ENCODE measurements around the gene DNASE1L3. TPM values are rescaled to one million over a fixed set of nuclear protein-coding genes. Genes with fewer than 3 reads are reported as not detected.

DNASE1L3 gene
- total and polyA plus RNA-seq, 2 experiments from 2014 or later = not detected

GRCh38 chr3:58179235-58180098 is 31.3 kb downstream of the DNASE1L3 start:
- Histone ChIP-seq H3K27ac (no peak overlapping the region), H3K4me3 (no peak overlapping the region), H3K9me2 (ENCODE audit: insufficient read depth) (no peaks in the 10 kb centered on the region), H3K4me1 (ENCODE audit: insufficient read depth) (peaks cover 6% of the 10 kb centered on the region; the same call in 1 of the 2 replicates), H3K79me2 (ENCODE audit: insufficient read depth) (no peaks in the 10 kb centered on the region), H3K4me2 (ENCODE audit: unreplicated experiment) (no peak overlapping the region), H4K20me1 (ENCODE audit: insufficient read depth) (no peaks in the 10 kb centered on the region), H3K27me3 (replicated peaks; ENCODE audit: insufficient read depth) (no peaks in the 10 kb centered on the region), H3K9ac (no peak overlapping the region), H3F3A (ENCODE audit: insufficient read depth) (peaks cover 15% of the 10 kb centered on the region), H3K9me3 (ENCODE audit: low read depth) (no peaks in the 10 kb centered on the region), H3K36me3 (ENCODE audit: low read depth) (no peaks in the 10 kb centered on the region), H2AFZ (no peak overlapping the region)
- in situ Hi-C loops (cut with MboI) = no loop called here
- no peak for DNase-seq
- WGBS, 2 experiments (ENCODE audit: low coverage in 1 of 2, low lambda C conversion rate in 2 of 2, missing lambda C conversion rate in 2 of 2) = 72 to 82% methylated on average over 13 of the region's 13 CpGs
- no peak for TF ChIP-seq EZH2 (IDR thresholded peaks at IDR 0.05; ENCODE audit: insufficient read depth, poor library complexity, severe bottlenecking)
- no peak for TF ChIP-seq EZH2phosphoT487 (IDR thresholded peaks at IDR 0.05; ENCODE audit: insufficient read depth, low read depth)

- H3K4me1 ChIP-seq (ENCODE audit: insufficient read depth) = peaks cover 6% of the 10 kb centered on the region; the same call in 1 of the 2 replicates
- no peaks in the 10 kb centered on the region for H3K79me2 ChIP-seq (ENCODE audit: insufficient read depth)
- H3K9me2 ChIP-seq (ENCODE audit: insufficient read depth) = no peaks in the 10 kb centered on the region
- in situ Hi-C loops (cut with MboI) = no loop called here
- H3K27ac ChIP-seq = no peak overlapping the region
- no peaks in the 10 kb centered on the region for H3K36me3 ChIP-seq (ENCODE audit: low read depth)
- H3K4me2 ChIP-seq (ENCODE audit: unreplicated experiment) = no peak overlapping the region
- no peak overlapping the region for H3K4me3 ChIP-seq
- H3K27me3 ChIP-seq (replicated peaks; ENCODE audit: insufficient read depth) = no peaks in the 10 kb centered on the region
- no peak for DNase-seq
- H3K9ac ChIP-seq = no peak overlapping the region
- no peaks in the 10 kb centered on the region for H4K20me1 ChIP-seq (ENCODE audit: insufficient read depth)
- TF ChIP-seq EZH2 (IDR thresholded peaks at IDR 0.05; ENCODE audit: insufficient read depth, poor library complexity, severe bottlenecking) (no peak), EZH2phosphoT487 (IDR thresholded peaks at IDR 0.05; ENCODE audit: insufficient read depth, low read depth) (no peak)
- H2AFZ ChIP-seq = no peak overlapping the region
- no peaks in the 10 kb centered on the region for H3K9me3 ChIP-seq (ENCODE audit: low read depth)
- peaks cover 22% of the 10 kb centered on the region for H3F3A ChIP-seq (ENCODE audit: insufficient read depth)
- WGBS, 2 experiments (ENCODE audit: low coverage in 1 of 2, low lambda C conversion rate in 2 of 2, missing lambda C conversion rate in 2 of 2) = 69 to 77% methylated on average over 17 of the region's 17 CpGs
Measured at GRCh38 chr3:58178528-58179234, 32.1 kb downstream of the DNASE1L3 start.

- peak overlapping the region; percentile 69 for H3K4me3 ChIP-seq
- WGBS, 2 experiments (ENCODE audit: low coverage in 1 of 2, low lambda C conversion rate in 2 of 2, missing lambda C conversion rate in 2 of 2) = 3% methylated on average over 42 to 44 of the region's 46 CpGs
- H3K27ac ChIP-seq = no peak overlapping the region
- peak overlapping the region; percentile 77 for H2AFZ ChIP-seq
- peak overlapping the region; percentile 64 for H3K9ac ChIP-seq
- DNase-seq = peak; percentile 89
- no peak for TF ChIP-seq EZH2 (IDR thresholded peaks at IDR 0.05; ENCODE audit: insufficient read depth, poor library complexity, severe bottlenecking)
- no peak for TF ChIP-seq EZH2phosphoT487 (IDR thresholded peaks at IDR 0.05; ENCODE audit: insufficient read depth, low read depth)
- H3K4me1 ChIP-seq (ENCODE audit: insufficient read depth) = peaks cover 6% of the 10 kb centered on the region; the same call in 1 of the 2 replicates
- H3K27me3 ChIP-seq (replicated peaks; ENCODE audit: insufficient read depth) = no peaks in the 10 kb centered on the region
- H4K20me1 ChIP-seq (ENCODE audit: insufficient read depth) = no peaks in the 10 kb centered on the region
- H3K79me2 ChIP-seq (ENCODE audit: insufficient read depth) = no peaks in the 10 kb centered on the region
- no peaks in the 10 kb centered on the region for H3K9me2 ChIP-seq (ENCODE audit: insufficient read depth)
- H3F3A ChIP-seq (ENCODE audit: insufficient read depth) = peaks cover 22% of the 10 kb centered on the region
- H3K36me3 ChIP-seq (ENCODE audit: low read depth) = no peaks in the 10 kb centered on the region
- no peaks in the 10 kb centered on the region for H3K9me3 ChIP-seq (ENCODE audit: low read depth)
- H3K4me2 ChIP-seq (ENCODE audit: unreplicated experiment) = peak overlapping the region; percentile 79
- in situ Hi-C loops (cut with MboI) = no loop called here
Measured at GRCh38 chr3:58177747-58178527, 32.8 kb downstream of the DNASE1L3 start.
